Measurements from ENCODE around the gene FAM170A. TPM values are rescaled to one million over a fixed set of nuclear protein-coding genes. Genes with fewer than 3 reads are reported as not detected.

Gene FAM170A
- total RNA-seq, 2 donors from 2014 or later, result 0.26 TPM; not detected in 1

GRCh38 chr5:119631660-119632059, 2.3 kb downstream of the FAM170A start:
- H3K36me3 ChIP-seq (replicated peaks in 1 of 2; ENCODE audit: insufficient read depth in 1 of 2, low read depth in 2 of 2), result no peaks in the 10 kb centered on the region
- TF ChIP-seq POLR2A (IDR thresholded peaks at IDR 0.05), result no peak
- TF ChIP-seq CTCF (IDR thresholded peaks at IDR 0.05), result no peak
- H3K27me3 ChIP-seq, result no peaks in the 10 kb centered on the region
- ATAC-seq (no peak), DNase-seq (no peak)
- no peak overlapping the region for H3K27ac ChIP-seq
- H3K4me1 ChIP-seq, result no peaks in the 10 kb centered on the region
- H3K9me3 ChIP-seq, result no peaks in the 10 kb centered on the region
- WGBS, 2 donors, result 85 to 90% methylated on average over 3 of the region's 3 CpGs
- intact Hi-C loops (cut with DNase I), result no loop called here
- H3K4me3 ChIP-seq, result no peak overlapping the region

- H3K36me3 ChIP-seq (replicated peaks in 1 of 2; ENCODE audit: insufficient read depth in 1 of 2, low read depth in 2 of 2), result no peaks in the 10 kb centered on the region
- intact Hi-C loops (cut with DNase I), result no loop called here
- H3K4me1 ChIP-seq, result no peaks in the 10 kb centered on the region
- DNase-seq, result no peak
- H3K9me3 ChIP-seq, result no peaks in the 10 kb centered on the region
- no peak for TF ChIP-seq CTCF (IDR thresholded peaks at IDR 0.05)
- no peak for TF ChIP-seq POLR2A (IDR thresholded peaks at IDR 0.05)
- H3K27me3 ChIP-seq, result no peaks in the 10 kb centered on the region
- no peak overlapping the region for H3K27ac ChIP-seq
- H3K4me3 ChIP-seq, result no peak overlapping the region
- ATAC-seq, result no peak
These were observed 22.1 kb downstream of the FAM170A start for GRCh38 chr5:119651486-119651885.

DNA sequence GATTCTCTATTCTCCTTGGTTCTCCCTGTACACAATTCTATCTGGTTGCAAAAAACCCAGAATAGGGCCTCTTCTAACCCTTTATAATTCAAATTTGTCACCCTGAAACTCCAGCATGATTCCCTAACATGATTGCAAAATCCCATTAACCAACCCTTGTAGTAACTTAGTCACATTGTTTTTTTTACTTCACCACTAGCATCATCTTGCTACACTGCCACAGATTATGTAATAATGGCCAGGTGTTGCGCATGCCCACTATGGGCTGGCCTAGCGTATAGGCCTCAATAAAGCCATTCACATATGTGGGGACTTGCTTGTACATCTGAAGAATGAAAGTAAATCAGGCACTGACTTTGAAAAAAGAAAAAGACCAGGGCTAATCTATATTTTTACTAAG, 25.7 kb downstream of the FAM170A start:
- no peak for DNase-seq
- H3K27me3 ChIP-seq, result no peaks in the 10 kb centered on the region
- no peak overlapping the region for H3K27ac ChIP-seq
- WGBS, 2 donors, result 96% methylated on average over 2 of the region's 2 CpGs
- no peaks in the 10 kb centered on the region for H3K4me1 ChIP-seq
- ATAC-seq, result no peak
- no peaks in the 10 kb centered on the region for H3K9me3 ChIP-seq
- H3K4me3 ChIP-seq, result no peak overlapping the region
- H3K36me3 ChIP-seq (replicated peaks in 1 of 2; ENCODE audit: insufficient read depth in 1 of 2, low read depth in 2 of 2), result no peaks in the 10 kb centered on the region
- TF ChIP-seq POLR2A (IDR thresholded peaks at IDR 0.05) (no peak), CTCF (IDR thresholded peaks at IDR 0.05) (no peak)
- intact Hi-C loops (cut with DNase I), result no loop called here

- TF ChIP-seq POLR2A (IDR thresholded peaks at IDR 0.05) (no peak), CTCF (IDR thresholded peaks at IDR 0.05) (no peak)
- peak; percentile 24 for ATAC-seq
- H3K4me3 ChIP-seq, result no peak overlapping the region
- H3K4me1 ChIP-seq, result no peaks in the 10 kb centered on the region
- intact Hi-C loops (cut with DNase I), result no loop called here
- no peaks in the 10 kb centered on the region for H3K27me3 ChIP-seq
- H3K36me3 ChIP-seq (replicated peaks in 1 of 2; ENCODE audit: insufficient read depth in 1 of 2, low read depth in 2 of 2), result no peaks in the 10 kb centered on the region
- DNase-seq, result no peak
- H3K9me3 ChIP-seq, result no peaks in the 10 kb centered on the region
- H3K27ac ChIP-seq, result no peak overlapping the region
These were observed 26.7 kb downstream of the FAM170A start for GRCh38 chr5:119656023-119656422.

GRCh38 chr5:119666542-119666941, 37.2 kb downstream of the FAM170A start:
- H3K36me3 ChIP-seq (replicated peaks in 1 of 2; ENCODE audit: insufficient read depth in 1 of 2, low read depth in 2 of 2), result no peaks in the 10 kb centered on the region
- peaks cover 0 to 8% (median 0%) of the 10 kb centered on the region in 3 donors for H3K9me3 ChIP-seq
- no peak overlapping the region for H3K4me3 ChIP-seq
- TF ChIP-seq CTCF (IDR thresholded peaks at IDR 0.05) (no peak), POLR2A (IDR thresholded peaks at IDR 0.05) (no peak)
- no peaks in the 10 kb centered on the region for H3K27me3 ChIP-seq
- no peak for DNase-seq
- no peak overlapping the region for H3K27ac ChIP-seq
- no peak for ATAC-seq
- intact Hi-C loops (cut with DNase I), result no loop called here
- no peaks in the 10 kb centered on the region for H3K4me1 ChIP-seq

Data from body of pancreas (tissue), 4 donors.